Measurements from ENCODE around the gene MOCS3.

MOCS3 gene

GRCh38 chr20:50924261-50924920 is 34.2 kb upstream of the MOCS3 start:
- no peak overlapping the region for H3K4me3 ChIP-seq (ENCODE audit: low read depth, low read length)
- DNase-seq (ENCODE audit: low read depth): no peak
- in situ Hi-C loops (cut with HindIII; ENCODE audit: low sequenced_read_pairs): loop anchor here (10.0 kb wide), 1 partner anchor 110 kb away; no protein-coding TSS in a partner anchor
- TF ChIP-seq CTCF (IDR thresholded peaks at IDR 0.05; ENCODE audit: low read depth, low read length, missing control alignments): no peak

- H3K4me3 ChIP-seq (ENCODE audit: low read depth, low read length): no peak overlapping the region
- in situ Hi-C loops (cut with HindIII; ENCODE audit: low sequenced_read_pairs): loop anchor here (10.0 kb wide), 1 partner anchor 112 kb away; no protein-coding TSS in a partner anchor
- no peak for TF ChIP-seq CTCF (IDR thresholded peaks at IDR 0.05; ENCODE audit: low read depth, low read length, missing control alignments)
- DNase-seq (ENCODE audit: low read depth): no peak
These were observed 32.1 kb upstream of the MOCS3 start for GRCh38 chr20:50926530-50926929.

GRCh38 chr20:50928469-50928868 is 30.1 kb upstream of the MOCS3 start:
- DNase-seq (ENCODE audit: low read depth): no peak
- TF ChIP-seq CTCF (IDR thresholded peaks at IDR 0.05; ENCODE audit: low read depth, low read length, missing control alignments): peak; percentile 3
- peak overlapping the region; percentile 78 for H3K4me3 ChIP-seq (ENCODE audit: low read depth, low read length)
- in situ Hi-C loops (cut with HindIII; ENCODE audit: low sequenced_read_pairs): loop anchor here (10.0 kb wide), 1 partner anchor 114 kb away; no protein-coding TSS in a partner anchor

GRCh38 chr20:50929299-50930138 is 29.1 kb upstream of the MOCS3 start:
- in situ Hi-C loops (cut with HindIII; ENCODE audit: low sequenced_read_pairs): loop anchor here (10.0 kb wide), 1 partner anchor 115 kb away; no protein-coding TSS in a partner anchor
- DNase-seq (ENCODE audit: low read depth): peak; percentile 94
- TF ChIP-seq CTCF (IDR thresholded peaks at IDR 0.05; ENCODE audit: low read depth, low read length, missing control alignments): peak; percentile 99
- H3K4me3 ChIP-seq (ENCODE audit: low read depth, low read length): peak overlapping the region; percentile 78

GRCh38 chr20:50930139-50930975 is 28.3 kb upstream of the MOCS3 start:
- no peak for TF ChIP-seq CTCF (IDR thresholded peaks at IDR 0.05; ENCODE audit: low read depth, low read length, missing control alignments)
- in situ Hi-C loops (cut with HindIII; ENCODE audit: low sequenced_read_pairs): no loop called here
- DNase-seq (ENCODE audit: low read depth): no peak
- H3K4me3 ChIP-seq (ENCODE audit: low read depth, low read length): peak overlapping the region; percentile 78

- in situ Hi-C loops (cut with HindIII; ENCODE audit: low sequenced_read_pairs): no loop called here
- H3K4me3 ChIP-seq (ENCODE audit: low read depth, low read length): peak overlapping the region; percentile 78
- no peak for TF ChIP-seq CTCF (IDR thresholded peaks at IDR 0.05; ENCODE audit: low read depth, low read length, missing control alignments)
- DNase-seq (ENCODE audit: low read depth): no peak
These were observed 27.7 kb upstream of the MOCS3 start for GRCh38 chr20:50930976-50931305.
